Esophagus squamous epithelium (tissue), 5 donors: Measurements from ENCODE around the gene SH3GL3. TPM values are rescaled to one million over a fixed set of nuclear protein-coding genes. Genes with fewer than 3 reads are reported as not detected.

Experiments
- DNase-seq: peaks from one replicate; lab custom pipeline; 2025; lab: John Stamatoyannopoulos, UW
- H3K27ac ChIP-seq, 4 donors: fragments of 200-600 bp; sonication (generic); one replicate each; pipeline ENCODE4 v1.5.1; 2016 to 2019; ENCODE audit warnings: mild to moderate bottlenecking in 1 of 4
- H3K27me3 ChIP-seq, 4 donors: fragments of 200-600 bp; sonication (generic); 1 replicate in 3 of 4; 2 replicates in 1 of 4; pipeline versions ENCODE4 v1.5.1 to v1.6.0; 2017 to 2021; ENCODE audit warnings: antibody characterized with exemption in 1 of 4
- H3K36me3 ChIP-seq, 3 donors: fragments of 200-600 bp; sonication (generic); one replicate each; pipeline ENCODE4 v1.5.1; 2016 to 2019
- H3K4me1 ChIP-seq, 3 donors: fragments of 200-600 bp; sonication (generic); one replicate each; pipeline ENCODE4 v1.5.1; 2017 to 2019
- H3K4me3 ChIP-seq, 4 donors: fragments of 200-600 bp; sonication (generic); 1 replicate in 3 of 4; 2 replicates in 1 of 4; pipeline ENCODE4 v1.5.1; 2016 to 2019; ENCODE audit warnings: mild to moderate bottlenecking in 2 of 4, moderate library complexity in 1 of 4
- H3K9me3 ChIP-seq, 3 donors: fragments of 200-600 bp; sonication (generic); one replicate each; pipeline ENCODE4 v1.5.1; 2016 to 2019
- POLR2A ChIP-seq, 4 donors: fragments of 450-650 bp; IDR thresholded peaks; one replicate each; pipeline ENCODE4 v1.6.1; 2017; ENCODE audit warnings: antibody characterized with exemption in 4 of 4, mild to moderate bottlenecking in 4 of 4, moderate library complexity in 3 of 4
- WGBS, 2 donors: methylation state at CpG; one replicate each; pipeline ENCODE4 v1.1.5; 2018; 5-methylcytosine and 5-hydroxymethylcytosine counted together
- intact Hi-C: fragments of 100-400 bp; cut with DNase I; formaldehyde crosslinking; loops from one replicate; pipeline ENCODE4 v1.15.0; 2022
- total RNA-seq, 4 donors: library from RNA; depleted of rRNA; stranded (reverse); fragments of >200 nt; gene quantifications; one replicate each; pipeline ENCODE4 v1.1.0, GENCODE V29; 2016
- TF ChIP-seq, protein P1 (sequence below), 6 experiments: fragments of 450-650 bp in 4 of 6; fragments of 200-600 bp in 2 of 6; sonication (generic) in 2 of 6; IDR thresholded peaks; one replicate each; pipeline ENCODE4 v1.5.1; 2016 to 2019; ENCODE audit warnings: antibody characterized with exemption in 6 of 6, mild to moderate bottlenecking in 4 of 6, moderate library complexity in 4 of 6
- donor health status: DM: yes; HTN: yes; CAD: no.

Gene SH3GL3
- total RNA-seq, 4 donors from 2014 or later = 0.57 to 5.7 (median 2.1) TPM

DNA sequence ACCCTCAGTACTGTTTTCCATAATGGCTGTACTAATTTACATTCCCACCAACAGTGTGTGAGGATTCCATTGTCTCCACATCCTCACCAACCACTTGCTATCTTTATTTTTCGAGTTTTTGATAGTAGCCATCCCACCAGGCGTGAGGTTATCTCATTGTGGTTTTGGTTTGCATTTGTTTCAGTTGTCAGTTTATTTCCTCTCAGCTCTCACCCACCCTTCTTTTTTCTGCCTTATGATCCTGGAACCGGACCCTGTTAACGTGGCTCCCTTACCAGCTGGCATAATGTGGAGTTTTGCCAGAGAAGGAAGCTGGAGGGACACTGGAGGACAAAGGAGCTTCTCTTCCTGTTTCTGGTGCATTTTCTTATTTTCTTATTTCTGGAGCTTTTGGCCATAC lies 25.1 kb upstream of the SH3GL3 start:
- TF ChIP-seq, protein P1, sequence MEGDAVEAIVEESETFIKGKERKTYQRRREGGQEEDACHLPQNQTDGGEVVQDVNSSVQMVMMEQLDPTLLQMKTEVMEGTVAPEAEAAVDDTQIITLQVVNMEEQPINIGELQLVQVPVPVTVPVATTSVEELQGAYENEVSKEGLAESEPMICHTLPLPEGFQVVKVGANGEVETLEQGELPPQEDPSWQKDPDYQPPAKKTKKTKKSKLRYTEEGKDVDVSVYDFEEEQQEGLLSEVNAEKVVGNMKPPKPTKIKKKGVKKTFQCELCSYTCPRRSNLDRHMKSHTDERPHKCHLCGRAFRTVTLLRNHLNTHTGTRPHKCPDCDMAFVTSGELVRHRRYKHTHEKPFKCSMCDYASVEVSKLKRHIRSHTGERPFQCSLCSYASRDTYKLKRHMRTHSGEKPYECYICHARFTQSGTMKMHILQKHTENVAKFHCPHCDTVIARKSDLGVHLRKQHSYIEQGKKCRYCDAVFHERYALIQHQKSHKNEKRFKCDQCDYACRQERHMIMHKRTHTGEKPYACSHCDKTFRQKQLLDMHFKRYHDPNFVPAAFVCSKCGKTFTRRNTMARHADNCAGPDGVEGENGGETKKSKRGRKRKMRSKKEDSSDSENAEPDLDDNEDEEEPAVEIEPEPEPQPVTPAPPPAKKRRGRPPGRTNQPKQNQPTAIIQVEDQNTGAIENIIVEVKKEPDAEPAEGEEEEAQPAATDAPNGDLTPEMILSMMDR (IDR thresholded peaks at IDR 0.05) = no peak
- TF ChIP-seq POLR2A (IDR thresholded peaks at IDR 0.05) = no peak
- H3K36me3 ChIP-seq = no peaks in the 10 kb centered on the region
- 67 to 68% methylated on average over 4 of the region's 4 CpGs for WGBS, 2 donors
- H3K4me3 ChIP-seq = no peak overlapping the region
- H3K27me3 ChIP-seq = peaks cover 0 to 19% (median 0%) of the 10 kb centered on the region in 4 donors
- no peaks in the 10 kb centered on the region for H3K4me1 ChIP-seq
- no peak for DNase-seq
- no peaks in the 10 kb centered on the region for H3K9me3 ChIP-seq
- intact Hi-C loops = no loop called here
- no peak overlapping the region for H3K27ac ChIP-seq

GRCh38 chr15:83422541-83422940 lies 24.6 kb upstream of the SH3GL3 start:
- DNase-seq = no peak
- 49 to 51% methylated on average over 2 of the region's 2 CpGs for WGBS, 2 donors
- intact Hi-C loops = no loop called here
- peaks cover 0 to 19% (median 0%) of the 10 kb centered on the region in 4 donors for H3K27me3 ChIP-seq
- H3K36me3 ChIP-seq = no peaks in the 10 kb centered on the region
- TF ChIP-seq, protein P1 (IDR thresholded peaks at IDR 0.05) = no peak
- no peak for TF ChIP-seq POLR2A (IDR thresholded peaks at IDR 0.05)
- H3K27ac ChIP-seq = no peak overlapping the region
- H3K4me3 ChIP-seq = no peak overlapping the region
- H3K4me1 ChIP-seq = no peaks in the 10 kb centered on the region
- H3K9me3 ChIP-seq = no peaks in the 10 kb centered on the region

DNA sequence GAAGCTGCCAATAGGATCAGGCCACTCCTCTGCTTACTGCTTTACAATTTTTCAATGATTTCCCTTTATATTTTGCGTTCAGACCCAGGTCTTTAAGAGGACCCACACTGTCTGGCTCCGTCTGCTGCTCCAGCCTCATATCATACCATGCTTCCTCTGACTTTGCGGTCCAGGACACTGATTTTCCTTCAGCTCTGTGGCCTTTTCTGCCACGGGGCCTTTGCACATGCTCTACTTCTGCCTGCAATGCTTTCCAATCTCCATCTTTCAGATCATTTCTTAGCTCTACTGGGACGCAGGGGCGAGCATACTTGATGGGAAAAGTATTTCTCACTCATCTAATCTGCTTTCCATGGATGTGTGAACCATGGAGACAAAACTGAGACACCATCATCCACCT lies 23.0 kb upstream of the SH3GL3 start:
- Histone ChIP-seq H3K4me3 (no peak overlapping the region), H3K27ac (no peak overlapping the region), H3K4me1 (no peaks in the 10 kb centered on the region), H3K9me3 (no peaks in the 10 kb centered on the region), H3K36me3 (no peaks in the 10 kb centered on the region), H3K27me3 (peaks cover 0 to 22% (median 0%) of the 10 kb centered on the region in 4 donors)
- no peak for TF ChIP-seq POLR2A (IDR thresholded peaks at IDR 0.05)
- TF ChIP-seq, protein P1 (IDR thresholded peaks at IDR 0.05) = no peak
- 79 to 84% methylated on average over 6 of the region's 6 CpGs for WGBS, 2 donors
- DNase-seq = no peak
- intact Hi-C loops = no loop called here

- Histone ChIP-seq H3K9me3 (no peaks in the 10 kb centered on the region), H3K4me3 (no peak overlapping the region), H3K27me3 (peaks cover 0 to 16% (median 0%) of the 10 kb centered on the region in 4 donors), H3K36me3 (no peaks in the 10 kb centered on the region), H3K4me1 (no peaks in the 10 kb centered on the region), H3K27ac (no peak overlapping the region)
- no peak for TF ChIP-seq POLR2A (IDR thresholded peaks at IDR 0.05)
- TF ChIP-seq, protein P1 (IDR thresholded peaks at IDR 0.05) = no peak
- intact Hi-C loops = no loop called here
- WGBS, 2 donors = 71 to 86% methylated on average over 3 of the region's 3 CpGs
- DNase-seq = no peak
Measured at GRCh38 chr15:83430441-83430840, 16.7 kb upstream of the SH3GL3 start.

GRCh38 chr15:83431521-83431920 lies 15.6 kb upstream of the SH3GL3 start:
- 43 to 50% methylated on average over 2 of the region's 2 CpGs for WGBS, 2 donors

More at GRCh38 chr15:83431521-83431920, 15.6 kb upstream of the SH3GL3 start:
- no peaks in the 10 kb centered on the region for H3K4me1 ChIP-seq
- no peaks in the 10 kb centered on the region for H3K36me3 ChIP-seq
- H3K4me3 ChIP-seq = no peak overlapping the region
- no peak overlapping the region for H3K27ac ChIP-seq
- no peaks in the 10 kb centered on the region for H3K9me3 ChIP-seq
- intact Hi-C loops = no loop called here
- H3K27me3 ChIP-seq = peaks cover 0 to 25% (median 0%) of the 10 kb centered on the region in 4 donors
- DNase-seq = no peak
- no peak for TF ChIP-seq POLR2A (IDR thresholded peaks at IDR 0.05)
- TF ChIP-seq, protein P1 (IDR thresholded peaks at IDR 0.05) = no peak
